ENCODE results near the gene KIAA1614. TPM values are rescaled to one million over a fixed set of nuclear protein-coding genes. Genes with fewer than 3 reads are reported as not detected.

Gene KIAA1614
- total and polyA plus RNA-seq, 10 of the 15 experiments (the other 5 are each of a cell fraction or from before 2014, with no cell fraction given), result 0.03 to 1.0 (median 0.26) TPM; not detected in 1

- TF ChIP-seq MYC (IDR thresholded peaks at IDR 0.05; ENCODE audit: insufficient read depth, insufficient read length, insufficient replicate concordance, low read length, severe bottlenecking) (no peak), IKZF1 (conservative IDR thresholded peaks at IDR 0.05) (peak; percentile 76), YY1 (IDR thresholded peaks at IDR 0.05; ENCODE audit: low read depth, low read length) (no peak), HDAC2 (IDR thresholded peaks at IDR 0.05) (no peak), KDM1A (IDR thresholded peaks at IDR 0.05; ENCODE audit: borderline replicate concordance) (no peak), BMI1 (IDR thresholded peaks at IDR 0.05; ENCODE audit: borderline replicate concordance) (no peak), HDGF (IDR thresholded peaks at IDR 0.05) (no peak), PRDM15 (CRISPR knock-in tag; IDR thresholded peaks at IDR 0.05) (no peak), NFYA (IDR thresholded peaks at IDR 0.05; ENCODE audit: borderline replicate concordance, low read depth, low read length) (no peak), ATF7 (IDR thresholded peaks at IDR 0.05; ENCODE audit: low read depth) (0 out of 2 replicates have a peak, but pooled peaks have one; percentile 18), RUNX3 (IDR thresholded peaks at IDR 0.05; ENCODE audit: low read length) (no peak), CEBPZ (IDR thresholded peaks at IDR 0.05; ENCODE audit: low read depth, low read length) (no peak), SRF (IDR thresholded peaks at IDR 0.05; ENCODE audit: low read depth in 2 of 2, low read length in 2 of 2) (no peak), NFIC (IDR thresholded peaks at IDR 0.05; ENCODE audit: low read depth, low read length) (no peak), SMARCA5 (IDR thresholded peaks at IDR 0.05) (no peak), POLR2A (IDR thresholded peaks at IDR 0.05; ENCODE audit: low read depth, low read length) (no peak), SIX5 (IDR thresholded peaks at IDR 0.05; ENCODE audit: low read depth, low read length, severe bottlenecking) (no peak), LARP7 (IDR thresholded peaks at IDR 0.05) (no peak), SREBF1 (IDR thresholded peaks at IDR 0.05; ENCODE audit: low read length) (no peak), KAT2A (conservative IDR thresholded peaks at IDR 0.05; ENCODE audit: control insufficient read depth, low read depth, low read length) (no peak), TCF3 (IDR thresholded peaks at IDR 0.05; ENCODE audit: borderline replicate concordance, insufficient read depth, low read depth, low read length) (no peak), SPI1 (IDR thresholded peaks at IDR 0.05; ENCODE audit: borderline replicate concordance, insufficient read depth, low read depth, low read length) (peak; percentile 98)
- TF ChIP-seq, protein P1, sequence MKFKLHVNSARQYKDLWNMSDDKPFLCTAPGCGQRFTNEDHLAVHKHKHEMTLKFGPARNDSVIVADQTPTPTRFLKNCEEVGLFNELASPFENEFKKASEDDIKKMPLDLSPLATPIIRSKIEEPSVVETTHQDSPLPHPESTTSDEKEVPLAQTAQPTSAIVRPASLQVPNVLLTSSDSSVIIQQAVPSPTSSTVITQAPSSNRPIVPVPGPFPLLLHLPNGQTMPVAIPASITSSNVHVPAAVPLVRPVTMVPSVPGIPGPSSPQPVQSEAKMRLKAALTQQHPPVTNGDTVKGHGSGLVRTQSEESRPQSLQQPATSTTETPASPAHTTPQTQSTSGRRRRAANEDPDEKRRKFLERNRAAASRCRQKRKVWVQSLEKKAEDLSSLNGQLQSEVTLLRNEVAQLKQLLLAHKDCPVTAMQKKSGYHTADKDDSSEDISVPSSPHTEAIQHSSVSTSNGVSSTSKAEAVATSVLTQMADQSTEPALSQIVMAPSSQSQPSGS (IDR thresholded peaks at IDR 0.05; ENCODE audit: low read length), result no peak
- TF ChIP-seq, protein P2, sequence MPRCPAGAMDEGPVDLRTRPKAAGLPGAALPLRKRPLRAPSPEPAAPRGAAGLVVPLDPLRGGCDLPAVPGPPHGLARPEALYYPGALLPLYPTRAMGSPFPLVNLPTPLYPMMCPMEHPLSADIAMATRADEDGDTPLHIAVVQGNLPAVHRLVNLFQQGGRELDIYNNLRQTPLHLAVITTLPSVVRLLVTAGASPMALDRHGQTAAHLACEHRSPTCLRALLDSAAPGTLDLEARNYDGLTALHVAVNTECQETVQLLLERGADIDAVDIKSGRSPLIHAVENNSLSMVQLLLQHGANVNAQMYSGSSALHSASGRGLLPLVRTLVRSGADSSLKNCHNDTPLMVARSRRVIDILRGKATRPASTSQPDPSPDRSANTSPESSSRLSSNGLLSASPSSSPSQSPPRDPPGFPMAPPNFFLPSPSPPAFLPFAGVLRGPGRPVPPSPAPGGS (IDR thresholded peaks at IDR 0.05; ENCODE audit: borderline replicate concordance, insufficient read depth, low read depth, low read length, poor library complexity, severe bottlenecking), result no peak
These were observed 23.8 kb upstream of the KIAA1614 start (continued) for GRCh38 chr1:180888870-180889269.

All from GM12878 (cell line).